Stomach (tissue), 9 donors: Measurements from ENCODE around the gene KLF12. TPM values are rescaled to one million over a fixed set of nuclear protein-coding genes. Genes with fewer than 3 reads are reported as not detected.
A peak's percentile ranks its signal among the peaks of the same experiment; 100 is the strongest.

Experiments used
- DNase-seq, 2 donors: peaks; one replicate each; pipeline versions ENCODE4 v3.0.0 to v3.0.0-alpha.2; 2013 to 2019
- H3K27ac ChIP-seq, 5 donors: fragments of 200-600 bp in 4 of 5; sonication (generic) in 4 of 5; one replicate each; pipeline ENCODE4 v1.5.1; 2013 to 2019; ENCODE audit warnings: mild to moderate bottlenecking in 1 of 5, moderate library complexity in 1 of 5
- H3K27me3 ChIP-seq, 3 donors: fragments of 200-600 bp; sonication (generic); one replicate each; pipeline ENCODE4 v1.5.1; 2017 to 2019; ENCODE audit warnings: mixed run types in 1 of 3
- H3K36me3 ChIP-seq, 4 donors: fragments of 200-600 bp; sonication (generic); 1 replicate in 3 of 4; 2 replicates in 1 of 4; pipeline ENCODE4 v1.5.1; 2016 to 2019
- H3K4me1 ChIP-seq, 4 donors: fragments of 200-600 bp; sonication (generic); one replicate each; pipeline ENCODE4 v1.5.1; 2016 to 2019
- H3K4me3 ChIP-seq, 4 donors: fragments of 200-600 bp; sonication (generic) in 3 of 4; one replicate each; pipeline ENCODE4 v1.5.1; 2016 to 2019; ENCODE audit warnings: mild to moderate bottlenecking in 1 of 4
- H3K9me3 ChIP-seq, 4 donors: fragments of 200-600 bp; sonication (generic); one replicate each; pipeline ENCODE4 v1.5.1; 2016 to 2019
- EP300 ChIP-seq: sonication (generic); formaldehyde crosslinking; IDR thresholded peaks from one replicate; pipeline ENCODE4 v1.6.1; 2017; ENCODE audit warnings: antibody characterized with exemption
- POLR2A ChIP-seq, 4 donors: fragments of 450-650 bp; IDR thresholded peaks; one replicate each; pipeline ENCODE4 v1.6.1; 2016; ENCODE audit warnings: antibody characterized with exemption in 4 of 4, control low read depth in 2 of 4, mild to moderate bottlenecking in 1 of 4, moderate library complexity in 1 of 4
- POLR2AphosphoS5 ChIP-seq, 3 donors: sonication (generic); formaldehyde crosslinking; IDR thresholded peaks; one replicate each; pipeline ENCODE4 v1.6.1; 2016; ENCODE audit warnings: antibody characterized with exemption in 3 of 3
- WGBS, 5 donors: extraction: QIAGEN DNeasy Blood & Tissue Kit in 3 of 5; methylation state at CpG; one replicate each; pipeline versions ENCODE4 v1.1.5 to v1.1.7; 2013 to 2018; 5-methylcytosine and 5-hydroxymethylcytosine counted together
- intact Hi-C: fragments of 100-400 bp; cut with DNase I; formaldehyde crosslinking; loops from one replicate; pipeline ENCODE4 v1.15.1; 2023; ENCODE audit warnings: low total_unique reads
- polyA plus RNA-seq, 3 donors: library from polyadenylated mRNA; stranded (reverse); fragments of 200-250 nt; gene quantifications; one replicate each; pipeline ENCODE4 v1.2.3, GENCODE V29; 2013
- total RNA-seq, 5 donors: library from RNA; depleted of rRNA; stranded (reverse); fragments of >200 nt; gene quantifications; one replicate each; pipeline versions ENCODE4 v1.1.0 to v1.2.3, GENCODE V29; 2014 to 2016
- TF ChIP-seq, protein P1 (sequence below), 7 experiments: fragments of 450-650 bp in 4 of 7; fragments of 200-600 bp in 3 of 7; sonication (generic) in 3 of 7; IDR thresholded peaks; one replicate each; pipeline ENCODE4 v1.5.1; 2016 to 2019; ENCODE audit warnings: antibody characterized with exemption in 7 of 7, control low read depth in 2 of 7, mild to moderate bottlenecking in 1 of 7
- donor health status: healthy with polysubstance abuse.
- donor health status: Bipolar disorder and iron deficiency.
- donor health status: healthy.

Gene KLF12
- total and polyA plus RNA-seq, 8 donors: 0.73 to 24.6 (median 3.6) TPM

DNA sequence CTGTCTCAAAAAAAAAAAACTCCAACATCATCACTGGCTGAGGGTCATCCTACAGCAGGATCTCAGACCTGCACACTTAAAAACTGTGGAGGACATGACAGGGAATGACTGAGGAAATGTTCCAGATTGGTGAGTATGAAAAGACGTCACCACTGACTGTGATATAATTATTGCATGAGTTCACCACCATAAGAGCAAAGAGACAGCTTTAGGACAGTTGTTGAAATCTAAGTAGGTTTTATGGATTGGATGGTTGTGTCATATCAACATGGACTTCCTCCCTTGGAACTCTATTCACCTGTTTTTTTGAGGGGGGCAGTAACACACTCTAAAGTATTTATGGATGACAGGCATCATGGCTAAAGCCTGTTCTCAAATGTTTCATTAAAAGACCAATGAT is 31.5 kb downstream of the KLF12 start:
- H3K27ac ChIP-seq: no peak overlapping the region
- no peaks in the 10 kb centered on the region for H3K36me3 ChIP-seq
- intact Hi-C loops: no loop called here

DNA sequence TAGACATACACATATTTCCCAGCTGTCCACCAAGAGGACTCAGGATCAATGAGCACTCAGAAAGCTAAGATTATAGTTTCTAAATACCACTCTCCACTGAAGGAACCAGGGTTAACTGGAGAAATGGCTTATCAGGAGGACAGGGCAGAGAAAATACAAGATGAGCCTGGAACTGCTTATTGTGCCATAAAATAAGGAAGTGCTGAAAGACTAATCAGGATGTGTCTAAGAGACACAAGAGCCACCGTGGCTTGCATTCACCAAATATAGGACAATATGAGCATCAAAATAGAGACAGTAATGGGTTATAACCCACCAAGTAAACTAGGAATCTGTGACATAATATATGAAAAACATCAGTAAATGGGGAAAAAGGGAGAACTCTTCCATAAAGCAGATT is 32.8 kb downstream of the KLF12 start:
- TF ChIP-seq POLR2A (IDR thresholded peaks at IDR 0.05) (no peak), POLR2AphosphoS5 (IDR thresholded peaks at IDR 0.05) (no peak), EP300 (no peak)
- TF ChIP-seq, protein P1, sequence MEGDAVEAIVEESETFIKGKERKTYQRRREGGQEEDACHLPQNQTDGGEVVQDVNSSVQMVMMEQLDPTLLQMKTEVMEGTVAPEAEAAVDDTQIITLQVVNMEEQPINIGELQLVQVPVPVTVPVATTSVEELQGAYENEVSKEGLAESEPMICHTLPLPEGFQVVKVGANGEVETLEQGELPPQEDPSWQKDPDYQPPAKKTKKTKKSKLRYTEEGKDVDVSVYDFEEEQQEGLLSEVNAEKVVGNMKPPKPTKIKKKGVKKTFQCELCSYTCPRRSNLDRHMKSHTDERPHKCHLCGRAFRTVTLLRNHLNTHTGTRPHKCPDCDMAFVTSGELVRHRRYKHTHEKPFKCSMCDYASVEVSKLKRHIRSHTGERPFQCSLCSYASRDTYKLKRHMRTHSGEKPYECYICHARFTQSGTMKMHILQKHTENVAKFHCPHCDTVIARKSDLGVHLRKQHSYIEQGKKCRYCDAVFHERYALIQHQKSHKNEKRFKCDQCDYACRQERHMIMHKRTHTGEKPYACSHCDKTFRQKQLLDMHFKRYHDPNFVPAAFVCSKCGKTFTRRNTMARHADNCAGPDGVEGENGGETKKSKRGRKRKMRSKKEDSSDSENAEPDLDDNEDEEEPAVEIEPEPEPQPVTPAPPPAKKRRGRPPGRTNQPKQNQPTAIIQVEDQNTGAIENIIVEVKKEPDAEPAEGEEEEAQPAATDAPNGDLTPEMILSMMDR (IDR thresholded peaks at IDR 0.05): no peak
- H3K9me3 ChIP-seq: no peaks in the 10 kb centered on the region
- H3K4me1 ChIP-seq: peaks cover 0 to 54% (median 14%) of the 10 kb centered on the region in 4 donors
- 79 to 90% (median 87%) methylated on average over 1 of the region's 1 CpG for WGBS, 5 donors
- H3K36me3 ChIP-seq: no peaks in the 10 kb centered on the region
- intact Hi-C loops: no loop called here
- no peak for DNase-seq
- no peak overlapping the region for H3K27ac ChIP-seq
- no peaks in the 10 kb centered on the region for H3K27me3 ChIP-seq
- H3K4me3 ChIP-seq: no peak overlapping the region

More for the DNA sequence above, 31.5 kb downstream of the KLF12 start:
- 83 to 100% (median 96%) methylated on average over 1 of the region's 1 CpG for WGBS, 5 donors
- Histone ChIP-seq H3K4me1 (peaks cover 0 to 44% (median 13%) of the 10 kb centered on the region in 4 donors), H3K9me3 (no peaks in the 10 kb centered on the region), H3K4me3 (no peak overlapping the region), H3K27me3 (no peaks in the 10 kb centered on the region)
- no peak for DNase-seq
- no peak for TF ChIP-seq POLR2A (IDR thresholded peaks at IDR 0.05)
- TF ChIP-seq, protein P1 (IDR thresholded peaks at IDR 0.05): no peak
- TF ChIP-seq EP300: no peak
- TF ChIP-seq POLR2AphosphoS5 (IDR thresholded peaks at IDR 0.05): no peak

DNA sequence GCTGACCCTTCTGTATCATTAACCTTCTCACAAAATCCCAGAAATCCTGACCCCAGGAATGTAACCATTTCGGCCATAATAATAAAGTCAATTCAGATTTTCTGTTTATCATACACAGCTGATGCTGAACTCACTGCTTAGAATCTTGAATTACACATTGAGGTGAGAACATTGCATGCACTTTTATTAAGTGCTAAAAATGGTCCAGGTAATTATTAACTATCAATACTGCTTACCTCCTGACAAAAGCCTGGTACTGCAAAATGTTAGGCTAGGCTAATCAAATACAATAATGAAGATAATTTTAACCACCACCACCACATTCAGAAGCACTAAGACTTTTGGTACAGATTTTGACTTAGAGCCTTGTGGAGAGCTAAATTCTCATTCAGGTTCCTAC is 36.1 kb downstream of the KLF12 start:
- H3K4me3 ChIP-seq: no peak overlapping the region
- peak overlapping the region in 1 of 5 donors; percentile 29 for H3K27ac ChIP-seq
- H3K36me3 ChIP-seq: no peaks in the 10 kb centered on the region
- peaks cover 0 to 33% (median 10%) of the 10 kb centered on the region in 4 donors for H3K4me1 ChIP-seq
- TF ChIP-seq EP300: no peak
- no peak for TF ChIP-seq POLR2A (IDR thresholded peaks at IDR 0.05)
- TF ChIP-seq POLR2AphosphoS5 (IDR thresholded peaks at IDR 0.05): no peak
- TF ChIP-seq, protein P1 (IDR thresholded peaks at IDR 0.05): no peak
- intact Hi-C loops: no loop called here
- H3K9me3 ChIP-seq: no peaks in the 10 kb centered on the region
- H3K27me3 ChIP-seq: no peaks in the 10 kb centered on the region
- DNase-seq: no peak
- WGBS, 5 donors: 29 to 72% (median 58%) methylated on average over 1 of the region's 1 CpG

DNA sequence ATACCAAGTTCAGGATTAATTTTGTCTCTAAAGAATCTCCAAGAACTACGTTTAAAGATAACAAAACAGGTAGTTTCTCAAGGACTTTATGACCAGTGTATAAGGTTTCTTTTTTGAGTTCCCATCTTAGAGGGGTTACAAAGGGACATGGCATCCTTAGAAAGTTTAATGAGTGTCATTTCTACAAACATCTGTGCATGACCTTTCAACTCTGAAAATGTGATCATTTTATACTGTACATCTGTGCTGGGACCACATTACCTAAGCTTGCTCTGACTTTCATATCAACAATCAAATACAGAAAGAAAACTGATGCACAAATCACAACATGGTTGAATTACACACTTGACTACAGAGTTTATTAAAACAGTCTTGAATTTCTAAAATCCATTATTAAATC is 37.1 kb downstream of the KLF12 start:
- intact Hi-C loops: no loop called here
- WGBS, 5 donors: 36 to 52% (median 42%) methylated on average over 1 of the region's 1 CpG
- Histone ChIP-seq H3K36me3 (no peaks in the 10 kb centered on the region), H3K27ac (no peak overlapping the region), H3K27me3 (no peaks in the 10 kb centered on the region), H3K9me3 (no peaks in the 10 kb centered on the region), H3K4me1 (peaks cover 0 to 33% (median 10%) of the 10 kb centered on the region in 4 donors), H3K4me3 (no peak overlapping the region)
- DNase-seq: no peak
- TF ChIP-seq, protein P1 (IDR thresholded peaks at IDR 0.05): no peak
- TF ChIP-seq POLR2AphosphoS5 (IDR thresholded peaks at IDR 0.05): no peak
- TF ChIP-seq EP300: no peak
- TF ChIP-seq POLR2A (IDR thresholded peaks at IDR 0.05): no peak
